SKM-1 treated with dmso at 0.1 percent for 144 hours (cell line): ENCODE data around the gene DUSP5.
A peak's percentile ranks its signal among the peaks of the same experiment; 100 is the strongest.
"Not testable (repeated sequence)": the region's sequence is repeated elsewhere in the genome, so short reads cannot be mapped to it uniquely, and the experiment has no call there.

Experiments used
- DNase-seq: peaks from one replicate; lab custom pipeline; 2025; ENCODE audit not compliant: unreplicated experiment; lab: John Stamatoyannopoulos, UW

The DUSP5 gene

GRCh38 chr10:110497438-110498086, at the start of gene DUSP5:
Gene DUSP5, plus strand, starts transcription at chr10:110497907. Its CDS starts 215 bp downstream, at chr10:110498122.
- peak; percentile 90 for DNase-seq

DNA sequence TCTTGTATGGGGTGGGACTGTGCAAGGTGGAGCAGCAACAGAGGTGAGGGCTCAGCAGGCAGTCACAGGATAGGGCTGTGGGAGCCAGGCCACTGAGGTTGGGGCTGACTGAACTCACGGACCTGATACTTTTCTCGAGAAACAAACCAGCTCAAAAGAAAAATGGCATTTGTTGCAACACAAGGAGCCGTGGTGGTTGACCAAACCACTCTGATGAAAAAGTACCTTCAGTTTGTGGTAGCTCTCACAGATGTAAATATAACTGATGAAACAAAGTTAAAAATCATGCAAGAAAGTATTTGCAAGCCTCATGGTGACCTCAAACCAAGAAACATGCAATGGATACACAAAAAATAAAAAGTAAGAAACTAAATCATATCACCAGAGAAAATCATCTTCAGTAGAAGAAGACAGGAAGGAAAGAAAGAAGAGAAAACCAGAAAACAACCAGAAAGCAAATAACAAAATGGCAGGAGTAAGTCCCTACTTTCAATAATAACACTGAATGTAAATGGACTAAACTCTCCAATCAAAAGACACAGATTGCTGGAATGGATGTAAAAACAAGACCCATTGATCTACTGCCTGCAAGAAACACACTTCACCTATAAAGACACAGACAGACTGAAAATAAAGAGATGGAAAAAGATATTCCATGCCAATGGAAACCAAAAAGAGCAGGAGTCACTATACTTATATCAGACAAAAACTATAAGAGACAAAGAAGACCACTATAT, 48.9 kb upstream of the DUSP5 start:
- peak; percentile 20 for DNase-seq

- DNase-seq: no peak
Measured at GRCh38 chr10:110455446-110455845, 42.3 kb upstream of the DUSP5 start.

GRCh38 chr10:110456046-110456445, 41.7 kb upstream of the DUSP5 start:
- no peak for DNase-seq

GRCh38 chr10:110456523-110457091, 41.1 kb upstream of the DUSP5 start:
- DNase-seq: no peak

- no peak for DNase-seq
Measured at GRCh38 chr10:110457851-110458250, 39.9 kb upstream of the DUSP5 start.

GRCh38 chr10:110458266-110458920, 39.3 kb upstream of the DUSP5 start:
- DNase-seq: no peak

GRCh38 chr10:110459600-110459999, 38.1 kb upstream of the DUSP5 start:
- DNase-seq: no peak

GRCh38 chr10:110460111-110460809, 37.4 kb upstream of the DUSP5 start:
- no peak for DNase-seq

DNA sequence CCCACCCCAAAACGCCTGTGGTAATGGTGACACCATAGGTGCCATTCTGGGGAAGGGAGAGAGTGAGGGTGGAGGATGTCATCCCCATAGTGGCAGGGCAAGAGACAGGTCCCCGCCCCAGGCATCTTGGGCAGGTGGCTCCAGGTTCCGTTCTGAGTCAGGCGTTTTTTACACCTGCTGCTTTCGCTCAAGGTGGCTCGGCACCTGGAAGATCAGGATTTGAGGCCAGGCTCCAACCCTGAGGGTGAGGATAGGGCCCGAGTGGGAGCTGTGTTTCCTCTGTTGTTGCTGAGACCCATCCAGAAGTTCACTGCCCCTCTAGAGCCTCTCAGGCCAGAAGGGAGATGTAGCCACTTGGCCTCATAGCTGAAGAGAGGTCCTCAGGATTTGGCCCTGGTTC, 36.6 kb upstream of the DUSP5 start:
- no peak for DNase-seq

GRCh38 chr10:110461530-110461929, 36.2 kb upstream of the DUSP5 start:
- no peak for DNase-seq

DNA sequence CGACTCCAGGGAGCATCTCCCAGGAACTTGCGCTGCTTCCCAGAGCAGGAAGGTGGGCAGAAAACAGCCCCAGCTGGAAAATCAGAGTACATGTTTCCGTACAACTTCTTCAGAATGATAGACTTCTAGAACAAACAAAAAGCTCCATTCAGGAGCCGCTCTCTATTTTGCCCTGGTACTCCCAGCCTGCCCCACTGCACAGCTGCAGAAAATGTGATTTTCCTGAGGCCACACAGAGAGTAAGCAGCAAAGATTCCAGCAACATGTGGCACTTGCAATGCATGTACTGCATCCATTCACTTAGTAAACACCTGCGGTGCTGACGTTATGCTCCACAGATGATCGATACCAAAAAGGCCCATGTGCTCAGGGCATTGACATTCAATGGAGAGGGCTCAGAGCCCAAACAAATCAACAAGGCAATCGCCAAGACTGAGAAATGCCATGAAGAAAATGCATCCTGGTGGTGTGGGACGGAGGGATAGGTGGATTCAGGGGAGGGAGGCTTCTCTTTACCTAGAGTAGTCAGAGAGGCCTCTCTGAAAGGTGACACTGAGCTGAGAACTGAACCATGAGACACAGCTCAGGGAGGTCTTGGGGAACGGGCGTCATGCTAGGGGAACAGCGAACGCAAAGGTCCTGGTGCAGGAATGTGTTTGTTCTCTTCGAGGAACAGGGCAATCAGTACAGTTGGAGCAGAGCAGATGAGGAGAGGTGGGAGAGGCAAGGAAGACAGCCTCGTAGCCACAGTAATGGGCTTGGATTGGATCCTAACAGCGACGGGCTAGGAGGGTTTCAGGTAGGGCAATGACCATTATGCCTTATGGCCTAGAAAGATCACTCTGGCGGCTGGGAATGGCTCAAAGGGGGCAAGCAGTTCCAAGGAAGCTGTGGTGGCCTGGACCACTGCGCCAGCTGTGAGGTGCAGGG, 35.3 kb upstream of the DUSP5 start:
- no peak for DNase-seq

- not testable (repeated sequence) for DNase-seq
Measured at GRCh38 chr10:110468258-110468657, 29.4 kb upstream of the DUSP5 start.

DNA sequence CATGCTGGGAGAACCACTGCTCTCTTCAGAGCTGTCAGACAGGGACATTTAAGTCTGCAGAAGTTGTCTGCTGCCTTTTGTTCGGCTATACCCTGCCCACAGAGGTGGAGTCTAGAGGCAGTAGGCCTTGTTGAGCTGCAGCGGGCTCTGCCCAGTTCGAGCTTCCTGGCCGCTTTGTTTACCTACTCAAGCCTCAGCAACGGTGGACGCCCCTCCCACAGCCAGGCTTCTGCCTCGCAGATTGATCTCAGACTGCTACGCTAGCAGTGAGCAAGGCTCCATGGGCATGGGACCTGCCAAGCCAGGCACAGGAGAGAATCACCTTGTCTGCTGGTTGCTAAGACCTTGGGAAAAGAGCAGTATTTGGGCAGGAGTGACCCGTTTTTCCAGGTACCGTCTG, 27.2 kb upstream of the DUSP5 start:
- DNase-seq: not testable (repeated sequence)

DNA sequence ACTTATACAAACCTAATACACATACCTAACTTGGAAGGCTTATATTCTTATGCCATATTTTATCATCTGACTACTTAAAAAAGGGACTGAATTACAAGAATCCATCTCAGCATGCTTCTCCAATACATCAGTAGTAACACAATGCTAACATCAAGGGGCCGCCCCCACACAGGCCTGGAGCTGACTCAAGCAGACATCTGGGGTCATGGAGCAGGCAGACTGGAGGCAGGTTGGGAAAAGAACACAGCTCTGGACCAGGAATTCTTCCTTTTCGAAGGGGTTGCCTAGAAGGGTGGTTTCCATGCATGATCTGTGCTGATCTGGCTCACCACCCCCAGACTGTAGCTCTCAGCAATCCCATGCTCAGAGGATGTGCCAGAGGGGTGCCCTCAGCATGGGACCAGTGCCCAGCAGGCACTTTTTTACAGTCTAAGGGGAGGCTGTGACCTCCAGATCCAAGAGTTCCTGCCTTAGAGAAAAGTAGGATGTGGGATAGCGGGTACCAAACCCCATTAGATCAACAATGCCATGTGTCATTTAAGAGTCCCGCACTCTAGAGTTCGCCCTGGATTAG, 26.1 kb upstream of the DUSP5 start:
- DNase-seq: no peak

DNA sequence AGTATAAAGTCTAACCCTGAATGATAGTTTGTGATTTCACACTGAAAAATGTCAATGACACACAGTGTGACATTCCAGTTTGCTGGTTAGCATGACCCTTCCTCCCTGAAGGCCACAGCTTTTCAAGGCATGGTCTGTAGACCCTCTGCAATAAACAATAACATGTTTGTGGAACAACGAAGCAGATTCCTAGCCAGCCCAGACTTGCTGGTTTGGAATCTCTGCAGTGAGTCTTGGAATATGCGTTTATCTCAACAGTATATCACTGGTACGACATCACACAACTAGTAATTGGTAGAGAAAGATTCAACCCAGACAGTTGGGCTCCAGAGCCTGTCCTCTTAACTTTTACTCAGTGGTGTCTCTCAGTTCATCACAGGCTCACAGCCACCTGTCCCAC, 23.7 kb upstream of the DUSP5 start:
- DNase-seq: no peak

DNA sequence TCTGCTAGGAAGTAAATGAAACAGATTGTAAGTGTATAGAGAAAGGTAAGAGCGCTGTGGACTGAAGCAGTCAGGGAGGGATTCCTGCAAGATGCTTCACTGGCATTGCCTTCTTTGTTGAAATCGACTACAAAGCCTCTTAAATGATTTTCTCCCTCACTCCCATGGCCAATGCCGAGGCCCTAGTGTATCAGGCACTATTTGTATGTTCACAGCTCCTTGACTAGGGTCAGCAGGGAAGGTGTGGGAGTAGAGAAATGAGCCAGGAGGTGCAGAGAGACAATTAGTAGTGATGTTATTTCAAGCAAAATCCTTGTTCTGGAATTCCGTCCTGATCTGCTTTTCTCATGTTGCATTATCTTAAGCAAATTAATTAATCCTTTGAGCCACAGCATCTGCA, 22.9 kb upstream of the DUSP5 start:
- DNase-seq: no peak

DNA sequence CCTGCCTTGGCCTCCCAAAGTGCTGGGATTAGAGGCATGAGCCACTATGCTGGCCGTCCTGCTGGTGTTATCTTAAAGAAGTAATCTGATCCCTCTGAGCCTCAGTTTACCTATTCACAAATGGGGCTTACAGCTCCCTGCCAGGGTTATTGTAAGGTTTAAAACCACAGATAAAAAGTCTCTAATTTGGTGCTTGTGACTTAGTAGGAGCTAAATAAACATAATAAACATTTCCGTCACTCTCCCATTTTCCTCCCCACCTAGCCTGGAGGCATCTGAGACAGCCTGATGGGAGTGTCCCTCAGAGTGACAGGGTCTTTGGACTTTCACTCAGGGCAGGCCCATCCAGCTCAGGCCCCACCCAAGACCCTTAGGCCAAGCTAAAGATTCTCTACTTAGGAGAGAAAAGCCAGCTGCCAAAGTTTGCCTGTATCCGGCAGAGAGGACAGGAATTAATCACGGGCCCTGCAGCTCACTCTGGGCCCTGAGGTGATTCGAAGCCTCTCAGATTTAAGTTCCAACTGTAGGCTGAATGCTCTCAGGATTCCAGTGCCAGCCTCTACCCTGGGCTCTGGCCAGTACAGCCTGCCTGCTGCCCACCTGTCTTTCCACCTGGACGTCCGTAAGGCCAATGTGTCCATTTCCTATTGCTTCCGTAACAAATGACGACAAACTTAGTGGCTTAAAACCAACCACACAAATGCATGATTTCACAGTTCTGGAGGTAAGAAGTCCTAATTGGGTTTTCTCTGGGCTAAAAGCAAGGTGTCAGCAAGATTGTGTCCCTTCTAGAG, 21.8 kb upstream of the DUSP5 start:
- no peak for DNase-seq

DNA sequence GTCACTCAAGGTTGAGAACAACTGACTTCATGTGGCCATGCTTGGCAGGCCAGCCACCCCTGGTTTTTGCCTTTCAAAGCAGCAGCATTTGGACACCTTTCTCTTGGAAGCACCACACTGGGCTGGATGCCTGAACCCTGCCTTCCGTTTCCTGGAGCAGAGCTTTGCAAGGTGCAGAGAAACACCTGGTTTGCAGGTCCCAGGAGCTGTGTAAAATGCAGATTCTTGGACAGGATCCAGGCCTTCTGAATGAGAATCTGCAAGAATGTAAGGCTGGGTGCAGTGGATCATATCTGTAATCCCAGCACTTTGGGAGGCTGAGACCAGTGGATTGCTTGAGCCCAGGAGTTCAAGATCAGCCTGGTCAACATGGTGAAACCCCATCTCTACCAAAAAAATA, 18.0 kb upstream of the DUSP5 start:
- DNase-seq: no peak
